ENCODE measurements around the gene OR11H1. TPM values are rescaled to one million over a fixed set of nuclear protein-coding genes. Genes with fewer than 3 reads are reported as not detected.
"Not testable (repeated sequence)": the region's sequence is repeated elsewhere in the genome, so short reads cannot be mapped to it uniquely, and the experiment has no call there.

Gene OR11H1, protein sequence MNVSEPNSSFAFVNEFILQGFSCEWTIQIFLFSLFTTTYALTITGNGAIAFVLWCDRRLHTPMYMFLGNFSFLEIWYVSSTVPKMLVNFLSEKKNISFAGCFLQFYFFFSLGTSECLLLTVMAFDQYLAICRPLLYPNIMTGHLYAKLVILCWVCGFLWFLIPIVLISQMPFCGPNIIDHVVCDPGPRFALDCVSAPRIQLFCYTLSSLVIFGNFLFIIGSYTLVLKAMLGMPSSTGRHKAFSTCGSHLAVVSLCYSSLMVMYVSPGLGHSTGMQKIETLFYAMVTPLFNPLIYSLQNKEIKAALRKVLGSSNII
- total RNA-seq, result not detected in 2 replicates

DNA sequence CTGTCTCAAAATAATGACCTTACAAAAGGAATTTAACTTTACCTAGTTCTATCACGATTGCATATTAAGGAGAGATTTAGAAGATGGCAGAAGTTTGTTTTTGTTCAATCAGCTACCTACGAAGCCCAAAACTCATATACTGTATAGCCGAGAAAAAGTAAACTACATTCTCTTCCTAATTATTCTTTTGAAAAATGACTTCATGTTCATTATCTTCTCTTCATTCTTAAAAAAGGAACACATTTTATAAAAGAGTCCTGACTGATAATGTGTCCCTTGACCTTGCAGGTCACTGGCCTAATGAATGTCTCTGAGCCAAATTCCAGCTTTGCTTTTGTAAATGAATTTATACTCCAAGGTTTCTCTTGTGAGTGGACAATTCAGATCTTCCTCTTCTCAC lies at the start of gene OR11H1:
Gene OR11H1 (plus strand): TSS at position 301 of the 400 bp plus-strand sequence. CDS start 0 bp downstream, at position 301.
- H3K27me3 Mint-ChIP-seq (ENCODE audit: insufficient read depth); H3K4me3 Mint-ChIP-seq; DNase-seq (ENCODE audit: low spot score); H3K4me1 Mint-ChIP-seq (ENCODE audit: low read depth); H3K27ac Mint-ChIP-seq; H3K9me3 Mint-ChIP-seq; intact Hi-C loops (cut with micrococcal nuclease); H3K36me3 Mint-ChIP-seq (ENCODE audit: low read depth): not testable (repeated sequence)

DNA sequence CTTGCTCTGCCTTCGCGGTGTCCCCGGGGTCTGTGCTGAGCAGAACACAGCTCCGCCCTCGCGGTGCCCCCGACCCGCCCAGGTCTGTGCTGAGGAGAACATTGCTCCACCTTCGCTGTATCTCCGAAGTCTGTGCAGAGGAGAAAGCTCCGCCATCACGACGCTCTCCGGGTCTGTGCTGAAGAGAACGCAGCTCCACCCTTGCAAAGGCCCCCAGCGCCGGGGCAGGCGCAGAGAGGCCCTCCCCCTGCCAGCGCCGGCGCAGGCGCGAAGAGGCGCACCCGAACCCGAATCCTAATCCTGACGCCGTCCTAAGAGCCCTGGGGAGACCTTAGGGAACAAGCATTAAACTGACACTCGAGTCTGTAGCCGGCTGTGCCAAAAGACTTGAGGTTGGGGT lies 18.0 kb upstream of the OR11H1 start:
- H3K27ac Mint-ChIP-seq; H3K4me3 Mint-ChIP-seq; intact Hi-C loops (cut with micrococcal nuclease); DNase-seq (ENCODE audit: low spot score); H3K4me1 Mint-ChIP-seq (ENCODE audit: low read depth); H3K36me3 Mint-ChIP-seq (ENCODE audit: low read depth); H3K27me3 Mint-ChIP-seq (ENCODE audit: insufficient read depth); H3K9me3 Mint-ChIP-seq: not testable (repeated sequence)

DNA sequence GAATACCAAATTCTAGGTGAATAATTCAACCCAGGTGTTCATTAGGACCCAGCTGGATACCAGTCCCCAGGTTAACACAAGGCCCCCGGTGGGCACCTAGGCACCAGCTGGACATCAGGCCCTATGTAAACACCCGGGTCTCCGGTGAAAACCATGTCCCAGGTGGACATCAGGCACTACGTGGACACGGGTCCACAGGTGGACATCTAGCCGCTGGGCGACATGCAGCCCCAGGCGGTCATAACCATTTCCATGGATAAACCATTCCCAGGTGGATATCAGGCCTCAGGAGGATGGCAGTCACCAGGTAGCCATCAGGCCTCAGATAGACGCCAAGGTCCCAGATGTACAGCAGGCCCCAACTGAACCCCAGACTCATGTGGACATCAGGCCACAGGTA lies 12.1 kb upstream of the OR11H1 start:
- H3K9me3 Mint-ChIP-seq; H3K27ac Mint-ChIP-seq; H3K36me3 Mint-ChIP-seq (ENCODE audit: low read depth); H3K27me3 Mint-ChIP-seq (ENCODE audit: insufficient read depth); intact Hi-C loops (cut with micrococcal nuclease); H3K4me3 Mint-ChIP-seq; DNase-seq (ENCODE audit: low spot score); H3K4me1 Mint-ChIP-seq (ENCODE audit: low read depth): not testable (repeated sequence)

DNA sequence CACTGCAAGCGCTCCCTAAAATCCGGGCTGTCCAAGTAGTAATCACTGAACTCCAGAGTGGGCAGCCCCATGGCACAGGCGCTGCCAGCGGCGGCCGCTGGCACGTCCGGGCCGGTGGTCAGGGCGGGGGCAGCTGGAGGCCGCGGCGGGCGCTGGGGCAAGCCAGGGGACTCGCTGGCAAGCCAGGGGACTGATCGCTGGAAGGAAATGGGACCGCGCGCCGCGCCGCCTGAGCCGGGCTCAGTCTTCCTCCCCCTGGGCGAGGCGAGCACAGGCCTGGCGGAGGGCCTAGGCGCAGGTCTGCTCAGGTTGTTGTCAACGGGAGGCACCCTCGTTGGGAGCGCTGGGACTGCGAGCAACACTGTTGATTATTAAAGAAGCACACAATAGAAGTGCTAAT lies 25.8 kb downstream of the OR11H1 start:
- H3K9me3 Mint-ChIP-seq; H3K27me3 Mint-ChIP-seq (ENCODE audit: insufficient read depth); intact Hi-C loops (cut with micrococcal nuclease); H3K4me1 Mint-ChIP-seq (ENCODE audit: low read depth); H3K4me3 Mint-ChIP-seq; H3K36me3 Mint-ChIP-seq (ENCODE audit: low read depth); DNase-seq (ENCODE audit: low spot score); H3K27ac Mint-ChIP-seq: not testable (repeated sequence)

GRCh38 chr22:15563461-15563860 lies 35.5 kb downstream of the OR11H1 start:
- DNase-seq (ENCODE audit: low spot score); intact Hi-C loops (cut with micrococcal nuclease); H3K36me3 Mint-ChIP-seq (ENCODE audit: low read depth): not testable (repeated sequence)

DNA sequence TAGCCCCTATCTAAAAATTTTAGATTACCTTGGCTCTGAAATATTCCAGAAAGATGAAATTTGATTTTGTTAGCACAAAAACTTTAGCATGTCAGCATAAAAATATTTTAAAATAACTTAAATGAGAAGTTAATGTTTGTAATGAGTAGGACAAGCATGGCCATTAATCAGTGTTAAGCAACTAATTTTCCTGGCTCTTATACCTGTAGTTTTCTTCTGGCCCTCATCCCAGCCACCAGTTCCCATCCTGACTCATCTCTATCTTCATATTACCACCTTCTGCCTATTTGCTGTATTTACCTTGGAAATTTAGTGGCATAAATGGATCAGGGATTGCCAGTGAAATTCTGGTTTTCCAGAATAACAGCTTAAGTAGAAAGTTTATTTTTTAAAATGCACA lies 37.1 kb downstream of the OR11H1 start:
- H3K27me3 Mint-ChIP-seq (ENCODE audit: insufficient read depth); DNase-seq (ENCODE audit: low spot score); H3K4me1 Mint-ChIP-seq (ENCODE audit: low read depth); H3K36me3 Mint-ChIP-seq (ENCODE audit: low read depth); H3K9me3 Mint-ChIP-seq; H3K27ac Mint-ChIP-seq; H3K4me3 Mint-ChIP-seq; intact Hi-C loops (cut with micrococcal nuclease): not testable (repeated sequence)

More at GRCh38 chr22:15563461-15563860, 35.5 kb downstream of the OR11H1 start:
- not testable (repeated sequence) for H3K4me1 Mint-ChIP-seq (ENCODE audit: low read depth); H3K27ac Mint-ChIP-seq; H3K27me3 Mint-ChIP-seq (ENCODE audit: insufficient read depth); H3K4me3 Mint-ChIP-seq; H3K9me3 Mint-ChIP-seq

Other genes with a start within 250 kb of the OR11H1 start
- gene POTEH, start 161.8 kb downstream of the OR11H1 start, total RNA-seq, result not detected in 2 replicates

Measured in activated T-helper 1 cell treated with anti-CD3 and anti-CD28 coated beads, Interleukin-12 subunit alpha, Interleukin-12 subunit beta, Interleukin-2, Interleukin-4 antibody, amounts not matched to agents 30 ng/mL and 10 ng/mL and 1 ng/mL, durations not matched to agents 14 hours and 24 hours and 36 hours (primary cell).